Glutamatergic neuron (in vitro differentiated cells): ENCODE results near the gene RPP40. TPM values are rescaled to one million over a fixed set of nuclear protein-coding genes. Genes with fewer than 3 reads are reported as not detected.

Experiments used
- DNase-seq: peaks from one replicate; pipeline ENCODE4 v3.0.0; 2022
- H3K27ac Mint-ChIP-seq: one replicate; pipeline ENCODE4 v1.8.0; 2020; ENCODE audit warnings: mild to moderate bottlenecking, mixed read lengths, inconsistent platforms; ENCODE audit not compliant: unreplicated experiment
- H3K27me3 Mint-ChIP-seq: one replicate; pipeline ENCODE4 v1.8.0; 2020; ENCODE audit warnings: mild to moderate bottlenecking, moderate library complexity, mixed read lengths, inconsistent platforms; ENCODE audit not compliant: unreplicated experiment
- H3K36me3 Mint-ChIP-seq: one replicate; pipeline ENCODE4 v1.8.0; 2020; ENCODE audit warnings: mild to moderate bottlenecking, mixed read lengths, inconsistent platforms; ENCODE audit not compliant: unreplicated experiment
- H3K4me1 Mint-ChIP-seq: one replicate; pipeline ENCODE4 v1.8.0; 2020; ENCODE audit warnings: mild to moderate bottlenecking, low read depth, mixed read lengths, inconsistent platforms; ENCODE audit not compliant: unreplicated experiment
- H3K4me3 Mint-ChIP-seq: one replicate; pipeline ENCODE4 v1.8.0; 2020; ENCODE audit warnings: mild to moderate bottlenecking, mixed read lengths, inconsistent platforms; ENCODE audit not compliant: unreplicated experiment
- H3K9me3 Mint-ChIP-seq: one replicate; pipeline ENCODE4 v1.8.0; 2020; ENCODE audit warnings: mild to moderate bottlenecking, moderate library complexity, mixed read lengths, inconsistent platforms; ENCODE audit not compliant: unreplicated experiment
- CTCF ChIP-seq: fragments of 200-600 bp; sonication (generic); IDR thresholded peaks from one replicate; pipeline ENCODE4 v1.5.0; 2021; ENCODE audit not compliant: partially characterized antibody, unreplicated experiment
- total RNA-seq: library from RNA; stranded (reverse); fragmentation: NEBNext Ultra II Directional; extraction: Animal tissue kit (Norgen Biotek cat#: 25700); gene quantifications from one replicate; pipeline ENCODE4 v1.2.1, GENCODE V29; 2021; ENCODE audit not compliant: unreplicated experiment

Gene RPP40
- total RNA-seq, 1 donor from 2014 or later: 6.9 TPM

GRCh38 chr6:4994741-4995140 is 9.1 kb downstream of the RPP40 start:
- TF ChIP-seq CTCF: no peak
- Mint-ChIP-seq H3K27me3 (no peaks in the 10 kb centered on the region), H3K36me3 (no peaks in the 10 kb centered on the region)

GRCh38 chr6:4987432-4987831 is 16.4 kb downstream of the RPP40 start:
- Mint-ChIP-seq H3K9me3 (no peaks in the 10 kb centered on the region), H3K4me1 (no peaks in the 10 kb centered on the region), H3K4me3 (no peak overlapping the region), H3K27ac (no peak overlapping the region), H3K36me3 (peaks cover 8% of the 10 kb centered on the region), H3K27me3 (peaks cover 4% of the 10 kb centered on the region)
- no peak for TF ChIP-seq CTCF
- no peak for DNase-seq

More at GRCh38 chr6:4994741-4995140, 9.1 kb downstream of the RPP40 start:
- no peak for DNase-seq
- no peak overlapping the region for H3K4me3 Mint-ChIP-seq
- H3K27ac Mint-ChIP-seq: no peak overlapping the region
- peaks cover 7% of the 10 kb centered on the region for H3K4me1 Mint-ChIP-seq
- no peaks in the 10 kb centered on the region for H3K9me3 Mint-ChIP-seq

- H3K27ac Mint-ChIP-seq: no peak overlapping the region
- H3K4me1 Mint-ChIP-seq: no peaks in the 10 kb centered on the region
- peaks cover 8% of the 10 kb centered on the region for H3K36me3 Mint-ChIP-seq
- H3K4me3 Mint-ChIP-seq: no peak overlapping the region
- no peak for TF ChIP-seq CTCF
- no peak for DNase-seq
- H3K9me3 Mint-ChIP-seq: no peaks in the 10 kb centered on the region
- peaks cover 4% of the 10 kb centered on the region for H3K27me3 Mint-ChIP-seq
Observed at GRCh38 chr6:4986999-4987398, 16.8 kb downstream of the RPP40 start.

- Mint-ChIP-seq H3K4me1 (no peaks in the 10 kb centered on the region), H3K27me3 (peaks cover 4% of the 10 kb centered on the region), H3K4me3 (no peak overlapping the region), H3K36me3 (peaks cover 22% of the 10 kb centered on the region), H3K27ac (no peak overlapping the region), H3K9me3 (peaks cover 5% of the 10 kb centered on the region)
- DNase-seq: no peak
- no peak for TF ChIP-seq CTCF
Observed at GRCh38 chr6:4983322-4983721, 20.5 kb downstream of the RPP40 start.

- no peak for TF ChIP-seq CTCF
- DNase-seq: no peak
- H3K4me1 Mint-ChIP-seq: no peaks in the 10 kb centered on the region
- peaks cover 5% of the 10 kb centered on the region for H3K9me3 Mint-ChIP-seq
- H3K27me3 Mint-ChIP-seq: no peaks in the 10 kb centered on the region
- no peak overlapping the region for H3K27ac Mint-ChIP-seq
- no peak overlapping the region for H3K4me3 Mint-ChIP-seq
- H3K36me3 Mint-ChIP-seq: peaks cover 22% of the 10 kb centered on the region
Observed at GRCh38 chr6:4981761-4982160, 22.1 kb downstream of the RPP40 start.
